Subcutaneous abdominal adipose tissue (tissue), 5 donors: ENCODE measurements around the gene CALR3.
"Not testable (repeated sequence)": the region's sequence is repeated elsewhere in the genome, so short reads cannot be mapped to it uniquely, and the experiment has no call there.

ENCODE experiments used
- H3K27ac ChIP-seq: one replicate; pipeline ENCODE4 v1.7.0; 2013; ENCODE audit warnings: low read depth, mild to moderate bottlenecking, inconsistent platforms, low read length, moderate library complexity
- H3K27me3 ChIP-seq, 5 donors: one replicate each; pipeline ENCODE4 v1.7.0; 2013; ENCODE audit warnings: low read length in 5 of 5, inconsistent platforms in 1 of 5; ENCODE audit not compliant: control insufficient read depth in 5 of 5, insufficient read depth in 4 of 5
- H3K36me3 ChIP-seq, 5 donors: one replicate each; pipeline ENCODE4 v1.7.0; 2013; ENCODE audit warnings: low read length in 5 of 5; ENCODE audit not compliant: control insufficient read depth in 5 of 5, insufficient read depth in 5 of 5
- H3K4me1 ChIP-seq, 5 donors: one replicate each; pipeline ENCODE4 v1.7.0; 2013; ENCODE audit warnings: low read length in 5 of 5, mild to moderate bottlenecking in 3 of 5, moderate library complexity in 1 of 5; ENCODE audit not compliant: control insufficient read depth in 5 of 5, insufficient read depth in 5 of 5
- H3K4me3 ChIP-seq, 5 donors: one replicate each; pipeline ENCODE4 v1.7.0; 2013; ENCODE audit warnings: low read length in 5 of 5, low read depth in 1 of 5
- H3K9ac ChIP-seq, 5 donors: one replicate each; pipeline ENCODE4 v1.7.0; 2013; ENCODE audit warnings: low read length in 5 of 5, mild to moderate bottlenecking in 4 of 5, moderate library complexity in 3 of 5
- H3K9me3 ChIP-seq, 5 donors: one replicate each; pipeline ENCODE4 v1.7.0; 2013; ENCODE audit warnings: low read length in 5 of 5; ENCODE audit not compliant: control insufficient read depth in 5 of 5
- donor health status: healthy.
- donor health status: healthy.
- donor health status: healthy.
- donor health status: healthy.
- donor health status: healthy.

CALR3 gene

DNA sequence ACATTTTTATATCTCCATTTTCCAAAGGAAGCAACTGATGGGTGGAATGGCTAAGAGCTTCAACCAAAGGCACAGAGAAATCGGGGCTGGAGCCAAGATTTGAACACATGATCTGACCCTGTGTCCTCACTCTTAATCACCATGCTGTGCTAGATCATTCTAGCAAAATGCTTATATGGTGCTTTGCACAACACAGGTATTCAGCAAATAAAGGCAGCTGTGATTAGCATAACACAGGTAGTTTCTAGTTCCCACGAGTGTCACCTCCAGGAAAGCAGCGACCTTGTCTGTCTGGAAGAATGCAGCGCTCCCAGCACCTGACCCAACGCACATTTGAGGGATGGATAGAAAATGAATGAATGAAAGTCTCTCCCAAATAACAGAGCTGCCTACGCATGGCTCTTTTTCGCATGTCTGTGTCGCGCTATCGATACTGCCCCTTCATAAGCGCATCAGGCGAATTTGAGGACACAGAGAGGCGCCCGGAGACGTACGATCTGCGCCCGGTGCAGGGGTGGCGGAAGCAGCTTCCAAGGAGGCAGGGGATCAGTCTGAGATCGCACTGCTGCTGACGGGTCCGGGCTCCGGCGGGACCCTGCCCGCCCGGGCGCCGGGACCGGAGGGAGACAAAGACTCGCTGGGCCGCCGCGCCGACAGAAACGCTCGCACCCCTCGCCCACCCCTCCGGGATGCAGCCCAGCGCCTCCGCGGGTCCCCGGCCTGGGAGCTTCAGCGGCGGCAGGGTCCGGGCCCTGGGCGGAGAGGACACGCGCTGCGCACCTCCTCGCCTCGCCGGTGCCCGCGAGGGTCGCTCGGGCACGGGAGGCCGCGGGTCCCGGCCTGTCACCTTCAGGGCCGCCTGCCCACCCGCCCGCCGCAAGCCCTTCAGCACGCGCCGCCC, 24.8 kb downstream of the CALR3 start:
- Histone ChIP-seq H3K36me3 (peaks cover 0 to 1% (median 0%) of the 10 kb centered on the region in 5 donors), H3K4me3 (peak overlapping the region; percentile 66 to 83 (median 78)), H3K4me1 (peaks cover 7 to 44% (median 24%) of the 10 kb centered on the region in 5 donors), H3K9me3 (no peaks in the 10 kb centered on the region), H3K27me3 (no peaks in the 10 kb centered on the region), H3K9ac (peak overlapping the region; percentile 28 to 88 (median 78)), H3K27ac (peak overlapping the region; percentile 61)

DNA sequence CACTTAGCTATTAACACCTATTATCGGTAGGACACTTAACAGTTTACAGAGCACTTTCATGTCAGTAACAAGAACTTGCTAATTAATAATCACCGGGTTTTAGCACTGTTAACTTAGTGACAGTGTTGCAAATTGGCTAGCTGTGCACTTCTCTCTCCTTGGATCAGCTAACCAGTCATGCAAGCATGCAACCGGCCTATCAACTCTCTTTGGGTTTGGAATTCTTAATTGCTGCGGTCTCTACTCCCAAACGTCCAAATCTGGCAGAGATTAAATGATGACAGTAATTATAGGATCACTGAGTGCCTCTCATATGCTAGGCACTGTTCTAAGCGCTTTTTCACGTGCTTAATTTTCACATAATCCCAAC, 25.4 kb downstream of the CALR3 start:
- Histone ChIP-seq H3K4me3 (peak overlapping the region; percentile 66 to 83 (median 78)), H3K36me3 (peaks cover 0 to 2% (median 0%) of the 10 kb centered on the region in 5 donors), H3K9me3 (no peaks in the 10 kb centered on the region), H3K27me3 (no peaks in the 10 kb centered on the region), H3K9ac (peak overlapping the region in 4 of 5 donors; percentile 28 to 88 (median 81)), H3K4me1 (peaks cover 7 to 44% (median 24%) of the 10 kb centered on the region in 5 donors), H3K27ac (peak overlapping the region; percentile 61)

DNA sequence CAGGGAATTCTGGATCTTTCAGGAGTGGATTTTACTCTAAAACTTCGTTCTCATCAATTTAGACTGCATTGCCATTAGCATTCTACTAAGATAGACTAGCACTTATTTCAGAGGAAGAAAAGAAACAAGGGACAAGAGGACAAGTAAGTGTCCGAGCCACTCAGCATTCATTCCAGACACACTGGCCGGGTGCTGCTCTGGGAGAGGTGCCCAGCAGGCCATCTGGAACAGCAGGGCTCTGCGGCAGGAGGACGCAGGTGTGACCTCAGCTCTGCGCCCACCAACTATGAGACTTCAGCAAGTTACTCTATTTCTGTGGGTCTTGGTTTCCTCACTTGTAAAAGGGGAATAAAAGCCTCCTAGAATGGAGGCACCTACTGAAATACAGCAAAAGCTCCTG, 28.4 kb downstream of the CALR3 start:
- H3K4me1 ChIP-seq, result peaks cover 7 to 55% (median 35%) of the 10 kb centered on the region in 5 donors
- H3K9me3 ChIP-seq, result no peaks in the 10 kb centered on the region
- no peaks in the 10 kb centered on the region for H3K27me3 ChIP-seq
- no peak overlapping the region for H3K27ac ChIP-seq
- no peak overlapping the region for H3K9ac ChIP-seq
- H3K4me3 ChIP-seq, result no peak overlapping the region
- H3K36me3 ChIP-seq, result peaks cover 0 to 3% (median 0%) of the 10 kb centered on the region in 5 donors

DNA sequence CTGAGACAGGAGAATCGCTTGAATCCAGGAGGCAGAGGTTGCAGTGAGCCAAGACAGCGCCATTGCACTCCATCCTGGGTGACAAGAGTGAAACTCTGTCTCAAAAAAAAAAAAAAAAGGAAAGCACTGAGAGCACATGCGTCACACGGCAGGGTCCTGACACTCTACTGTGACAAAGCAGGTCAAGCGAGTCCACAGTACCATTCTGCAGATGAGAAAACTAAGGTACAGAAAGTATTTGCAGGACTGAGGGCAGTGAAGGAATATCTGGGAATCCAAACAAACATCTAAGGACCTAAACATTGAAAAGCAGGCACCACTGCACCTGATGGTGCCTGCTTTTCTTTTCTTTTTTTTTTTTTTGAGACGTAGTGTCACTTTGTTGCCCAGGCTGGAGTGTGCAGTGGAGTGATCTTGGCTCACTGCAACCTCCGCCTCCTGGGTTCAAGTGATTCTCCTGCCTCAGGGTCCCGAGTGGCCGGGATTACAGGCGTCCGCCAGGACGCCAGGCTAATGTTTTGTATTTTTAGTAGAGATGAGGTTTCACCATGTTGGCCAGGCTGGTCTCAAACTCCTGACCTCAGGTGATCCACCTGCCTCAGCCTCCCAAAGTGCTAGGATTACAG, 29.1 kb downstream of the CALR3 start:
- peaks cover 7 to 54% (median 32%) of the 10 kb centered on the region in 5 donors for H3K4me1 ChIP-seq
- not testable (repeated sequence) for H3K27me3 ChIP-seq, H3K9me3 ChIP-seq, H3K4me3 ChIP-seq, H3K36me3 ChIP-seq, H3K9ac ChIP-seq, H3K27ac ChIP-seq

DNA sequence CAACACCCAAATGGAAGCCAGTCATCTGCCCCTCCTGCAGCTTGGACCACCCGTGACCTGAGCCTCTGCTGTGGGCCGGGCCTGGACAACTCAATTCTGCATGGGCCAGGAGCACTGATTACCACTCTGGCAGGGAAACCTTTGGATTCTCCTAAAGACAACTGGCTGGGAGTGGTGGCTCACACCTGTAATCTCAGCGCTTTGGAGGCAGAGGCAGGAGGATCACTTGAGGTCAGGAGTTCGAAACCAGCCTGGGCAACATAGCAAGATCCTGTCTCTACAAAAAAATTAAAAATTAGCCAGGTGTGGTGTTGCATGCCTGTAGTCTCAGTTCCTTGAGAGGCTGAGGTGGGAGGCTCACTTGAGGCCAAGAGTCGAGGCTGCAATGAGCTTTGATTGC, 30.7 kb downstream of the CALR3 start:
- H3K9ac ChIP-seq, result no peak overlapping the region
- H3K9me3 ChIP-seq, result no peaks in the 10 kb centered on the region
- H3K27ac ChIP-seq, result no peak overlapping the region
- H3K4me1 ChIP-seq, result peaks cover 0 to 49% (median 24%) of the 10 kb centered on the region in 5 donors
- H3K4me3 ChIP-seq, result no peak overlapping the region
- H3K36me3 ChIP-seq, result peaks cover 0 to 3% (median 0%) of the 10 kb centered on the region in 5 donors
- no peaks in the 10 kb centered on the region for H3K27me3 ChIP-seq

- H3K36me3 ChIP-seq, result peaks cover 0 to 3% (median 0%) of the 10 kb centered on the region in 5 donors
- no peaks in the 10 kb centered on the region for H3K27me3 ChIP-seq
- H3K9me3 ChIP-seq, result no peaks in the 10 kb centered on the region
- no peak overlapping the region for H3K27ac ChIP-seq
- no peak overlapping the region for H3K4me3 ChIP-seq
- H3K9ac ChIP-seq, result peak overlapping the region in 1 of 5 donors; percentile 4
- H3K4me1 ChIP-seq, result peaks cover 0 to 38% (median 17%) of the 10 kb centered on the region in 5 donors
These were observed 31.9 kb downstream of the CALR3 start for GRCh38 chr19:16463991-16464575.

DNA sequence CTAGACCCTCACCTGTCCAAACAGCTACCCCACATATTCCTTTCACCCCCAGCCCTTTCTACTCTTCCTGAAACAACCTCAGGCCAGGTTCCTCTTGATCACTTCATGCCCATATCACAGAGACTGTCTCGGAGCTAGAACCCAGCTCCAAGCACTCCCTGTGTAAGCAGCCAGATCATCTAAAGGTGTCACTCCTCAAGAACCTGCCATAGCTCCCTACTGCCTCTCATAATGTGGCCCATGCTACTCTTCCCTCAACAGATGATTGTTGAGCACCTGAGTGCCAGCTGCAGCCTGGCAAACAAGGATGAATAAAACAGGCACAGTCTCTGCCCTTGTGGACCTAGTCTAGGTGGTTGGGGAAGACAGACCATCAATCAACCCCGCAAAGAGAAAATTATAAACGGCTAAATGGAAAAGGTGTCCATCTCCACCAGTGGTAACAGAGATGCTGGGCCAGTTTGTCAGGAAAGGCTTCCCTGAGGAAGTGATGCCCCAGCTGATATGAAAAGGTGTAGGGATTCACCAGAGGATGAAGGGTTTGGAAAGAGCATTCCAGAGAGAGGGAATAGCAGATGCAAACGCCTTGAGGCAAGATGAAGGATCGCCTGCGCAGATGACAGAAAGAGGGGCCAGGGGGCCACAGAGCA, 32.5 kb downstream of the CALR3 start:
- Histone ChIP-seq H3K9ac (peak overlapping the region in 1 of 5 donors; percentile 4), H3K4me3 (no peak overlapping the region), H3K9me3 (no peaks in the 10 kb centered on the region), H3K4me1 (peaks cover 0 to 40% (median 20%) of the 10 kb centered on the region in 5 donors), H3K27me3 (no peaks in the 10 kb centered on the region), H3K27ac (no peak overlapping the region), H3K36me3 (peaks cover 0 to 3% (median 0%) of the 10 kb centered on the region in 5 donors)

GRCh38 chr19:16462757-16463250, 33.2 kb downstream of the CALR3 start:
- peaks cover 0 to 3% (median 0%) of the 10 kb centered on the region in 5 donors for H3K36me3 ChIP-seq
- no peak overlapping the region for H3K9ac ChIP-seq
- no peaks in the 10 kb centered on the region for H3K9me3 ChIP-seq
- H3K4me3 ChIP-seq, result no peak overlapping the region
- no peak overlapping the region for H3K27ac ChIP-seq
- H3K4me1 ChIP-seq, result peaks cover 3 to 47% (median 25%) of the 10 kb centered on the region in 5 donors
- H3K27me3 ChIP-seq, result no peaks in the 10 kb centered on the region

DNA sequence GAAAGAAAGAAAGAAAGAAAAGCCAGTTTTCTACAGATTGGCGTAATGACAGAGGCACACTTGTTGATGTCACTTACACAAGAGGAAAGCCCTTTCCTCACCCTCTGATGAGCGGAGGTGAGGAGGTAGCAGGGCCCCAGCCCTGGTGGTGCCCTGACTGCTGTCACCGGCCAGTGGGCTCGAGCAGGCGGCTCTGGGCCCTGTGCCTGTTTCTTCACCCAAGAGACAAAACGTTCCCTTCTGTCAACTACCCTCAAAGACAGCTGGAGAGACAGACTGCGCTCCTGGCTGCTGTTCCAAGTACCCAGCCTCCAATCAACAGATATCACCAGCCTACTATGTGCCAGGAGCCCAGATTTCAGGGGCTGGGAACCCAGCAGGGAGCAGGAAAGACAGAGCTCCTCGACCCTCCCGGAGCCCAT, 34.3 kb downstream of the CALR3 start:
- no peaks in the 10 kb centered on the region for H3K9me3 ChIP-seq
- H3K27ac ChIP-seq, result no peak overlapping the region
- no peaks in the 10 kb centered on the region for H3K27me3 ChIP-seq
- peaks cover 0 to 3% (median 0%) of the 10 kb centered on the region in 5 donors for H3K36me3 ChIP-seq
- no peak overlapping the region for H3K4me3 ChIP-seq
- H3K4me1 ChIP-seq, result peaks cover 7 to 50% (median 34%) of the 10 kb centered on the region in 5 donors
- H3K9ac ChIP-seq, result peak overlapping the region in 1 of 5 donors; percentile 38
